HepG2 (cell line): ENCODE data around the gene NRP1. TPM values are rescaled to one million over a fixed set of nuclear protein-coding genes. Genes with fewer than 3 reads are reported as not detected.
A peak's percentile ranks its signal among the peaks of the same experiment; 100 is the strongest.

Experiments
- BCL6 ChIP-seq: IDR thresholded peaks from 2 replicates; pipeline ENCODE4 v1.6.1; 2016; ENCODE audit warnings: missing genetic modification reagents, missing compliant biosample characterization
- CEBPG ChIP-seq: IDR thresholded peaks from 2 replicates; pipeline ENCODE4 v1.6.1; 2016
- EP300 ChIP-seq, 3 experiments: sonication (generic) in 1 of 3; formaldehyde crosslinking in 1 of 3; IDR thresholded peaks; 2 replicates each; pipeline versions ENCODE4 v1.5.1 to v1.6.1; 2011 to 2020; ENCODE audit warnings: low read depth in 2 of 3, low read length in 2 of 3, borderline replicate concordance in 1 of 3, improper control_type of control experiment in 1 of 3, mild to moderate bottlenecking in 1 of 3, missing genetic modification reagents in 1 of 3, moderate library complexity in 1 of 3
- GATA4 ChIP-seq: sonication (generic); IDR thresholded peaks from 2 replicates; pipeline ENCODE4 v1.6.1; 2016; ENCODE audit warnings: antibody characterized with exemption, low read depth, borderline replicate concordance
- HMG20A ChIP-seq: IDR thresholded peaks from 2 replicates; pipeline ENCODE4 v1.6.1; 2016; ENCODE audit warnings: borderline replicate concordance
- HOMEZ ChIP-seq: IDR thresholded peaks from 2 replicates; pipeline ENCODE4 v1.6.1; 2016; ENCODE audit warnings: low read depth
- HOXA3 ChIP-seq: sonication (generic); formaldehyde crosslinking; IDR thresholded peaks from 2 replicates; pipeline ENCODE4 v1.5.0; 2020; ENCODE audit warnings: missing genetic modification reagents
- KDM5A ChIP-seq: fragments of 200-600 bp; sonication (generic); IDR thresholded peaks from 2 replicates; pipeline ENCODE4 v1.7.0; 2018; ENCODE audit warnings: antibody characterized with exemption, mild to moderate bottlenecking, low read length, borderline replicate concordance
- MED1 ChIP-seq: sonication (generic); formaldehyde crosslinking; IDR thresholded peaks from 2 replicates; pipeline ENCODE4 v1.4.0; 2020; ENCODE audit warnings: missing genetic modification reagents
- MED8 ChIP-seq: sonication (generic); formaldehyde crosslinking; IDR thresholded peaks from 2 replicates; pipeline ENCODE4 v1.8.1; 2023; ENCODE audit warnings: mild to moderate bottlenecking, missing genetic modification reagents; ENCODE audit not compliant: insufficient replicate concordance
- MYPOP ChIP-seq: sonication (generic); formaldehyde crosslinking; IDR thresholded peaks from 2 replicates; pipeline ENCODE4 v1.8.1; 2023; ENCODE audit warnings: mild to moderate bottlenecking, moderate library complexity, missing genetic modification reagents
- NFIC ChIP-seq: IDR thresholded peaks from 2 replicates; pipeline ENCODE4 v1.6.1; 2012; ENCODE audit warnings: mild to moderate bottlenecking, low read length, inconsistent platforms
- POGZ ChIP-seq: sonication (generic); formaldehyde crosslinking; IDR thresholded peaks from 2 replicates; pipeline ENCODE4 v1.4.0; 2020; ENCODE audit warnings: mild to moderate bottlenecking, missing genetic modification reagents
- SAP130 ChIP-seq: IDR thresholded peaks from 2 replicates; pipeline ENCODE4 v1.6.1; 2016; ENCODE audit warnings: low read depth
- SKIL ChIP-seq: sonication (generic); formaldehyde crosslinking; IDR thresholded peaks from 2 replicates; pipeline ENCODE4 v1.8.0; 2022; ENCODE audit warnings: missing genetic modification reagents, mild to moderate bottlenecking, moderate library complexity, borderline replicate concordance
- ZNF510 ChIP-seq: sonication (generic); formaldehyde crosslinking; IDR thresholded peaks from 2 replicates; pipeline ENCODE4 v1.4.0; 2020; ENCODE audit warnings: low read depth, mild to moderate bottlenecking, missing genetic modification reagents
- ZNF543 ChIP-seq: sonication (generic); formaldehyde crosslinking; IDR thresholded peaks from 2 replicates; pipeline ENCODE4 v1.4.0; 2020; ENCODE audit warnings: mild to moderate bottlenecking, missing genetic modification reagents
- ZNF839 ChIP-seq: sonication (generic); formaldehyde crosslinking; IDR thresholded peaks from 2 replicates; pipeline ENCODE4 v1.4.0; 2020; ENCODE audit warnings: missing genetic modification reagents, mild to moderate bottlenecking, borderline replicate concordance
- polyA plus RNA-seq, 8 experiments: library from polyadenylated mRNA; depleted of rRNA in 3 of 8; stranded (reverse) in 7 of 8; unstranded in 1 of 8; fragments of >200 nt; fragmentation: Illumina TruSeq in 4 of 8; extraction: Trizol in 4 of 8; gene quantifications; 2 replicates each; pipeline versions ENCODE4 v1.2.1 to v1.2.3, GENCODE V29; 2011 to 2016; ENCODE audit warnings: low read depth in 4 of 8, missing spikeins in 1 of 8, mixed read lengths in 1 of 8; ENCODE audit not compliant: insufficient read depth in 1 of 8
- total RNA-seq, 5 experiments: library from RNA; depleted of rRNA; stranded (reverse); fragments of >200 nt; fragmentation: Illumina TruSeq; extraction: Trizol; gene quantifications; 2 replicates each; pipeline ENCODE4 v1.2.3, GENCODE V29; 2016; ENCODE audit warnings: low read depth in 1 of 5
- TF ChIP-seq, protein P1 (sequence below): sonication (generic); formaldehyde crosslinking; IDR thresholded peaks from 2 replicates; pipeline ENCODE4 v1.4.0; 2020; ENCODE audit warnings: missing genetic modification reagents
- TF ChIP-seq, protein P2 (sequence below): sonication (generic); formaldehyde crosslinking; conservative IDR thresholded peaks from 2 replicates; pipeline ENCODE4 v1.4.0; 2020; ENCODE audit warnings: missing genetic modification reagents

Gene NRP1
- total and polyA plus RNA-seq, 2 of the 13 experiments (the other 11 are each of a cell fraction or from before 2014, with no cell fraction given), result 5.3 to 5.8 TPM

DNA sequence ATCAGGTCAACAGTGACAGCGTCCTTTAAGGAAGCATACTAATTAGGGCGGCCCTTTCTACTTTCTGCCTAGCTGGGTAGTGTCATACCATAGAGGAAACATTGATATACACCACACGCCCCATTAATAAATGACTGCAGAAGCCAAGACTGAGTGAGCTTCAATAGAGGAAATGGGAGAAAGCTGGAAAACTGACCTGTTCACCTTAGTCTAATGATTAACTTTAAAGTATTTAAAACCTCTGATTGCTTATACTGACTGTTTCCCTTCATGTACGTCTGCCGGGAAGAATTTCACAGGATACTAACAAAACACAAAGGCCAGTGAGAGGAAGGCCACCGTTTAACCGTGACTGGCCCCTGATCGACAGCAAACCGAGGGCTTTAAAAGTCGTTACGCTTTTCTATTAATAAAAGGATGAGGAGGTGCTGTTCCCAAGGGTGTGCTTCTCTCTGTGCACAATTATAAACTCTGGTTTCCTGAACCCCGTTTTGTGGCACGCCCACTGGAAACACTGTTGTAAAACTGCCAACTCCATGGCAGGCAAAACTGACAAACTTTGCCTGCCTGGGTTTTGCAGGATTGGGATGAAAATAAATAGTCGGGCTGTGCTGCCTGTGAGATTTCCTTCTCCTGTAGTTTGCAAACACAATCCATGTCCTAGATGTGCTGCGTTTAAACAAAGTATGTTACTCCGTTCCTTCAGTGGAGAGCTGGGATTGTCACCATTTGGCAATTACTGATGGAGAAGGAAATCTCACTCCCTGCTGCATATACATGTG lies 137.6 kb downstream of the NRP1 start (continued):
- TF ChIP-seq BCL6 (CRISPR knock-in tag) (peak; percentile 79), MED1 (peak; percentile 91), HOXA3 (CRISPR knock-in tag) (peak; percentile 37; the same call in 1 of the 2 replicates), ZNF510 (no peak), GATA4 (peak; percentile 83; the same call in 1 of the 2 replicates), ZNF543 (CRISPR knock-in tag) (0 out of 2 replicates have a peak, but pooled peaks have one; percentile 43), HMG20A (CRISPR knock-in tag) (peak; percentile 82; the same call in 1 of the 2 replicates), KDM5A (no peak), EP300 (IDR thresholded peaks at IDR 0.05; ENCODE audit: low read depth in 2 of 2, low read length in 2 of 2) (peak in 1 of 2 experiments; percentile 90; a peak in 2 of 4 replicates), EP300 (CRISPR knock-in tag; IDR thresholded peaks at IDR 0.05; ENCODE audit: borderline replicate concordance) (peak; percentile 32; the same call in 1 of the 2 replicates), SKIL (CRISPR knock-in tag) (peak; percentile 18; the same call in 1 of the 2 replicates), CEBPG (peak; percentile 55; the same call in 1 of the 2 replicates), ZNF839 (no peak), HOMEZ (CRISPR knock-in tag) (peak; percentile 32; the same call in 1 of the 2 replicates), POGZ (CRISPR knock-in tag) (peak; percentile 30; the same call in 1 of the 2 replicates), NFIC (peak; percentile 82), SAP130 (CRISPR knock-in tag) (peak; percentile 81), MED8 (peak; percentile 25), MYPOP (CRISPR knock-in tag) (peak; percentile 36; the same call in 1 of the 2 replicates)
- TF ChIP-seq, protein P1, sequence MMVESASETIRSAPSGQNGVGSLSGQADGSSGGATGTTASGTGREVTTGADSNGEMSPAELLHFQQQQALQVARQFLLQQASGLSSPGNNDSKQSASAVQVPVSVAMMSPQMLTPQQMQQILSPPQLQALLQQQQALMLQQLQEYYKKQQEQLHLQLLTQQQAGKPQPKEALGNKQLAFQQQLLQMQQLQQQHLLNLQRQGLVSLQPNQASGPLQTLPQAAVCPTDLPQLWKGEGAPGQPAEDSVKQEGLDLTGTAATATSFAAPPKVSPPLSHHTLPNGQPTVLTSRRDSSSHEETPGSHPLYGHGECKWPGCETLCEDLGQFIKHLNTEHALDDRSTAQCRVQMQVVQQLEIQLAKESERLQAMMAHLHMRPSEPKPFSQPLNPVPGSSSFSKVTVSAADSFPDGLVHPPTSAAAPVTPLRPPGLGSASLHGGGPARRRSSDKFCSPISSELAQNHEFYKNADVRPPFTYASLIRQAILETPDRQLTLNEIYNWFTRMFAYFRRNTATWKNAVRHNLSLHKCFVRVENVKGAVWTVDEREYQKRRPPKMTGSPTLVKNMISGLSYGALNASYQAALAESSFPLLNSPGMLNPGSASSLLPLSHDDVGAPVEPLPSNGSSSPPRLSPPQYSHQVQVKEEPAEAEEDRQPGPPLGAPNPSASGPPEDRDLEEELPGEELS, result peak; percentile 71
- TF ChIP-seq, protein P2, sequence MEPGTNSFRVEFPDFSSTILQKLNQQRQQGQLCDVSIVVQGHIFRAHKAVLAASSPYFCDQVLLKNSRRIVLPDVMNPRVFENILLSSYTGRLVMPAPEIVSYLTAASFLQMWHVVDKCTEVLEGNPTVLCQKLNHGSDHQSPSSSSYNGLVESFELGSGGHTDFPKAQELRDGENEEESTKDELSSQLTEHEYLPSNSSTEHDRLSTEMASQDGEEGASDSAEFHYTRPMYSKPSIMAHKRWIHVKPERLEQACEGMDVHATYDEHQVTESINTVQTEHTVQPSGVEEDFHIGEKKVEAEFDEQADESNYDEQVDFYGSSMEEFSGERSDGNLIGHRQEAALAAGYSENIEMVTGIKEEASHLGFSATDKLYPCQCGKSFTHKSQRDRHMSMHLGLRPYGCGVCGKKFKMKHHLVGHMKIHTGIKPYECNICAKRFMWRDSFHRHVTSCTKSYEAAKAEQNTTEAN (CRISPR knock-in tag), result 0 out of 2 replicates have a peak, but pooled peaks have one; percentile 36
